GM18517 (cell line): ENCODE data around the gene PARP1.
A peak's percentile ranks its signal among the peaks of the same experiment; 100 is the strongest.

ENCODE experiments used
- ATAC-seq: cut with Tn5 transposase; IDR thresholded peaks from one replicate; pipeline ENCODE4 v1.9.1; 2021; ENCODE audit warnings: mild to moderate bottlenecking, moderate library complexity; ENCODE audit not compliant: unreplicated experiment

PARP1 gene

GRCh38 chr1:226381226-226381998, 26.5 kb downstream of the PARP1 start:
- ATAC-seq, result no peak

DNA sequence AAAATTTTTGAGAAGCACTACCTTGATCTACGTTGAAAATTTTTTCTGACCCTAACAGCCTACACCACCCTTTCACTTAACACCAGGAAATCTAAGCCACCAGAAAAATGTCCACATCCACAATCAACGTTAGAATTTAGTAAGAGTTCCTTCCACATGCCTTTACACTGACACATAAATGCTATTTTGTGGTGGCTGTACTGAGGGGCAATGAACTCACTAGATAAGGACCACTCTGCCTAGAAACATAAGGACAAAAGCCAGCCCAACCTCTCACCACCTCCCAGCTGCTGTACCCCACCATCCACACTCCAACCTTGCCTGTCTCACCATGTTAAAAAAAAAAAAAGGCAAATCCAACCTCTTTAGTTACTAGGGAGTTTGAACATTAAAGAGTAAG, 29.8 kb downstream of the PARP1 start:
- no peak for ATAC-seq

GRCh38 chr1:226376300-226376699, 31.6 kb downstream of the PARP1 start:
- no peak for ATAC-seq

- no peak for ATAC-seq
Measured at GRCh38 chr1:226373376-226373775, 34.5 kb downstream of the PARP1 start.

GRCh38 chr1:226372885-226373284, 35.0 kb downstream of the PARP1 start:
- ATAC-seq, result no peak

DNA sequence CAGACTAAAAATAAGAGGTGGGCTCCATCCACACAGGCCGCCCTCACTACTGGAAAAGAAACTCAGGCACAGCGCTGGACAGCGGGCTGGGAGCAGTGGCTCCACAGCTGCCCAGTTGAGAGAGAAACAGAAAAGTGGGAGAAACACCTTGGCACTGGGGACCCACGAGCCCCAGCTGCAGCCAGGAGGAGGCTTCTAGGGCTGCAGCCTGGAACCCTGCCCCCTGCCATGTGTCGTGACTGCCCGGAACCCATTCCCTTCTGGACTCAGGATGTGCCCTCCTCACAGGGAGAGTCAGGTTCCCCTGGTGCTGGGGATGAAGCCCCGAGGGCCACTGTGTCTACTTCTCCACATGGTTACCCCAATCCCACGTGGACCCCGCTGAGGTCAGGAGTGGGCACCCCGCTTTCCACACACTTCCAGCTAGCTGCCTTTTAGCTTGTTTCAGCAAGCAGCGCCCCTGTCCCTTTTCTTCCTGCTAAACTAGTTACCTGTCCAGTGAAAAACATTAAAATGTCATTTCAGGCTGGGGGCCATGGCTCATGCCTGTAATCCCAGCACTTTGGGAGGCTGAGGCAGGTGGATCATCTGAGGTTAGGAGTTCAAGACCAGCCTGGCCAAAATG, 35.9 kb downstream of the PARP1 start:
- no peak for ATAC-seq

DNA sequence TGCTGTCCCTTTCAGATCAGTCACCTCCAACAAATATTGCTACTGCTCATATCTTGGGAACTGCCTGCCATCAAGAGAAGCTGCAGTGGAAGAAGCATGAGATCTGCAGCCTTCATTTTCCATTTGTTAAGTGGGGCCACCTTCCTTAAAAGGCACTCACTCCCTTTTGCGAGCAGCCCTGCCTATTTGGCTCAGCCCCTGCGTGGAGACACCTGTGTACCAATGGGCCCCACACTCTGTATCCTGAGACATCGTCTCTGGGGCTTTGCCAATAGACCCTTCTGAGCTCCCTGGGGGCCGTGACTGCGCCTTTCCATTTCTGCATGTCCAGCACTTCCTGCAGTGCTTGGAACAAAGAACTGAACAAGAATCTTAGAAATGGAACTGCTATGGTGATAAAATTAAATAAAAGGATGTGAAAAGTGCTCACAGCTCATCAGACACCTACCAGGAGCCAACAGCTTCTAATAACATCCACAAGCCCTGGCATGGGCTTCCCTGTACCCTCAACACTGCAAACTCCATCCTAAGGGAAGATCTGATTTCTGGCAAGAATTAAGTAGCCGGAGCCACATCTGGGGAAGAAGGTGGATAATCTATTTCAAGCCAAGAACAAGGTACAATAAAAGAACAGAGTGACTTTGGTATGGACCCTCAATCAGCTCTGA, 36.7 kb downstream of the PARP1 start:
- no peak for ATAC-seq

- ATAC-seq, result peak; percentile 71
Measured at GRCh38 chr1:226370144-226370923, 37.6 kb downstream of the PARP1 start.

DNA sequence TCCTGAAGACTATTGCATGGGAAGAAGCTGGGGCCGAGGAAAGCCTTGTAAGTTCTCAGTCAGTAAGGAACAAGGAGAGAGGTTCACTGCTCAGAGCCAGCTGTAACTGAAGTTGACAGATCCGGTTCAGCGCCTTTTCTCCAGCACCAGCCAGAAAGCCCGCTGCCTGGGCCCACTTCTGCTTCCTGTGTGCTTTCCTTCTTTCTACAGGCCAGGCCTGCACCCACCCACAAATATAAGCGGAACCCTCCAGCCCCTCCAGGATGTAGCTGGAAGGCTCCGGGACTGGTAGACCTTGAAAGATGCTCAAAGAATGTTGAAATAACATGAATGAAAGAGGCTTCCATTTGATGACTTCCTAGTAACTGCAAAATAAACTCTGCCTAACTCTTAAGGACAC, 38.8 kb downstream of the PARP1 start:
- no peak for ATAC-seq

DNA sequence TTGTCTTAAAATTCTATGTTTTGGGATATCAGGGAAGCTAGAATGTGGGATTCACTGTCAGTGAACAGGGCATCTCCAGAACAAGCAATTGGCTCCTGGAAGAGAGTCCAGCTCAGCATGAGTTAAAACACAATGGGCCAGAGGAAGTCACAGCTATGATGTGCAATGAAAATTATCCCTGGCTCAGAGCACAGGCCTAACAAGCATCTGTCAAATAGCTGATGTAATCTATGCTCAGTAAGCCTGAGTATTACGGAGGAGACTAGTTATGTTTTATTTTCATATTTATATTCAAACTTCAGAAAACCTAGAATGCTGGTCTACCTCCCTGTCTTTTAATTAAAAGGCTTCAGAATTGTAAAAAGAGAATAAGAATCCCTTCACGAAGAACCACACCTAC, 41.6 kb downstream of the PARP1 start:
- ATAC-seq, result no peak

DNA sequence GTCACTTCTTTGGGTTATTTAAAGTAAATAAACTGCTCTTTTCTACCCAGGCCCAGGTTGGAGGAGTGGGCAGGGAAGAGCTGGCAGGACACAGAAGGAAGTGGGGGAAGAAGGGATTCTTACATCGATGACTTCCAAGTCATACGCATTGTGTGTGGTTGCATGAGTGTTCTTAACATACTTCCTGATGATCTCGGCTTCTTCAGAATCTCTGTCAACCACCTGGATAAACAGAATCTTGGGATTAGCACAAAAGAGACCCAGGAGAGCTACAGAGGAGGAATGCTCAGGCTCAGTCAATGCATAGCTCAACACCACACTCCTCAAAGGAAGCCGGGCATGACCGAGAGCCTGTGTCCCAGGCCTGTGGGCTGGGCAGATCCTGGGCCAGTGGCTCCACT, 42.1 kb downstream of the PARP1 start:
- no peak for ATAC-seq

DNA sequence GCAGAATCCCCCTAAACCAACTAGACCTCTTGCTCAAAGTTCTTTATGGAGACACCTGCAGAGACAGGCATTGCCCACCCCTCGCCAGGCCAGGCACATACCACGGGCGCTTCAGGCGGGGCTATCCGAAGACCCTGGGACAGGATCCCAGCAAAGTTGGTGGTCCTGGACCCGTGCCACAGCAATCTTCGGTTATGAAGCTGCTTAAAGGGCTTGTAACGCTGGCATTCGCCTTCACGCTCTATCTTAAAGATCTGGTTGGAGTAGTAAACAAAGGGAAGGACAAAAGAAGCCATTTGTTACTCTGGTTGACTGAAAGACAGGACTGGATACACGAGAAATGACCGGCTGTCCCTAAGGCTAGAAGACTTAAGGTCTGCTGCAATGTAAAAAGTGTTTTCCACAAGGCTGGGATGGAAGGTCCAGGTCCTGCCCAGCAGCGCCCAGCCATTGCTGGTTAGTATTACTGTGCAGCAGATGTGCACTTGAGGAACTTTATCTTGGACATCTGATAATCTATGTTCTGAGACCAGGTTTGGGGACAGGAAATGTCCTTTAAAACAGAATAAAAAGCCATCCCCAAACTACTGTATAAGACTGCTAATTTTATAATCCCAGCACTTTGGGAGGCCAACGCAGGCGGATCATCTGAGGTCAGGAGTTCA, 42.9 kb downstream of the PARP1 start:
- ATAC-seq, result no peak

GRCh38 chr1:226364514-226364899, 43.4 kb downstream of the PARP1 start:
- no peak for ATAC-seq

DNA sequence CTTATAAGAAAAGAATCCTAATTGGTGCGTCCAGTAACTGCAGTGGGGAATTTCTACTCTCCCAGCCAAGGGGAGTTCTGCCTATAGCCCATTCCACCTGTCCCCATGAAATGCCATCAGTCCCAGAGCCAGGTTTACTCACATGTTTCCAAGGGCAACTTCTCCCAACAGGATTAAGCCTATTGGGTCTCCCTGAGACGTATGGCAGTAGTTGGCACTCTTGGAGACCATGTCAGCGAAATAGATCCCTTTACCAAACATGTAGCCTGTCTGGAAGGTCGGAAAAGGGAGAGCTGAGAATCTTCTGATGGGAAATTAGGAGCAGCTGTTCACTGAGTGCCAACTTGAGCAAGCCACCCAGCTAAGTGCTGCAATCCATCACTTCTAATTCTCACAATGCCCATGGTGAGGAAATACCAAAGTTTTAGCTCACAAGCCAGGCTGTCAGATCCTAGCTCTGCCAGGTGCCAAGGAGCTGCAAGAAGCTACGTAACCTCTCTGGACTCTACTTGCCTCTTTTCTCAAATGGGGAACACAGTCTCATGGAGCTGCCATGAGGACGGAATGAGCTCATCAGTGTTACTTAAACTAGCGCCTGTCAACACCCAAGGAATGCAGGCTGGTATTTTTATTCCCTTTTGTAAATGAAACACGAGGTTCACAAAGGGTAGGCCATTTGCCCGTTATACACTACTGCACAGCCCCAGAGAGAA, 43.9 kb downstream of the PARP1 start:
- ATAC-seq, result no peak

GRCh38 chr1:226362891-226363447, 44.9 kb downstream of the PARP1 start:
- no peak for ATAC-seq

GRCh38 chr1:226362361-226362760, 45.5 kb downstream of the PARP1 start:
- ATAC-seq, result no peak

DNA sequence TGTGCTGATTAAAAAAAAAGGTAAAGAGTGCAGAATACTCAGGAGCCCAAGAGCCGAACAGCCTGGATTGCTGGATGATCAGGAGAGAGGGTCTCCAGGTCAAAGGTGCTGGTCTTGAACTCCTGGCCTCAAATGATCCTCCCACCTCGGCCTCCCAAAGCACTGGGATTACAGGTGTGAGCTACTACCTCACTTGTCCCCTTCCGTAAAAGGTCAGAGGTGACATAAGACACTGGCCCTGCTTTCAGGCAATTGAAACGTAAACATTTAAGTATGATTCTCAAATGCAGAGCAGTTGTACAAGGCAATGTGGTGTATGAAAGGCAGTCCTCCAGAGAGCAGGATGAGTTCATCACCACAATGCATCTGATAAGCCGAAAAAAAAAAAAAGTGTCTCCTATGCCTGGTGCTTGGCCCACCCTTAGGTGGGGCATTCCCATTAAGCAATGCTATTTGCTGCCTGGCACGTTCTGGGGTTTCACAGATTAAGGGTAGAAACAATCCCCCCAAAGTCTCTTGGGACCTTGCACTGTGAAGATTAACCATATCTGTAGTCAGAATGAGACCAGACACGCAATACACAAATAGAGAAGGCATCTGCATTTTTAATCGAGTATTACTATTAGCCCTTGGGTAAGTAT, 47.7 kb downstream of the PARP1 start:
- peak; percentile 78 for ATAC-seq

DNA sequence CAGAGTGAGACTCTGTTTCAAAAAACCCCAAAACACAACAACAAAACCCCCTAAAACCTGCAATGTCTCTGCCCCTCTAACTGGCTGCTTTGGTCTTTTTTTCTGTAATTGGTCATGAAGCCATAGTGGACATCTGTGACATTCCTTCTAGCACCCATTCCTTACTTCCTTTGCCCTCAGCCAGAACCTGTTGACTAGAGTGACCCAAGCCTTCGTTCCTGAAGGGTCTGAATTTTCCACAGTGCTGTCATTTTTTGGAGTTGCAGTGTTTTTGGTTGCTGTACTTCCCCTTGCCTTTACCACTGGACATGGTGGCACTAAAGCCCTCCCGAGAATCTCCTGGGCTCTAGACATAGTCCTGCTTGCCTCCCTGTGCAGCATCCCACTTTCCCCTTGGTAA, 50.5 kb downstream of the PARP1 start:
- no peak for ATAC-seq
